HK-2 (cell line): ENCODE measurements around the gene IL1RAPL2.
"Not testable (repeated sequence)": the region's sequence is repeated elsewhere in the genome, so short reads cannot be mapped to it uniquely, and the experiment has no call there.

Experiments used
- DNase-seq: peaks from one replicate; pipeline ENCODE4 v3.0.0-alpha.2; 2018; ENCODE audit not compliant: unreplicated experiment

Gene IL1RAPL2

DNA sequence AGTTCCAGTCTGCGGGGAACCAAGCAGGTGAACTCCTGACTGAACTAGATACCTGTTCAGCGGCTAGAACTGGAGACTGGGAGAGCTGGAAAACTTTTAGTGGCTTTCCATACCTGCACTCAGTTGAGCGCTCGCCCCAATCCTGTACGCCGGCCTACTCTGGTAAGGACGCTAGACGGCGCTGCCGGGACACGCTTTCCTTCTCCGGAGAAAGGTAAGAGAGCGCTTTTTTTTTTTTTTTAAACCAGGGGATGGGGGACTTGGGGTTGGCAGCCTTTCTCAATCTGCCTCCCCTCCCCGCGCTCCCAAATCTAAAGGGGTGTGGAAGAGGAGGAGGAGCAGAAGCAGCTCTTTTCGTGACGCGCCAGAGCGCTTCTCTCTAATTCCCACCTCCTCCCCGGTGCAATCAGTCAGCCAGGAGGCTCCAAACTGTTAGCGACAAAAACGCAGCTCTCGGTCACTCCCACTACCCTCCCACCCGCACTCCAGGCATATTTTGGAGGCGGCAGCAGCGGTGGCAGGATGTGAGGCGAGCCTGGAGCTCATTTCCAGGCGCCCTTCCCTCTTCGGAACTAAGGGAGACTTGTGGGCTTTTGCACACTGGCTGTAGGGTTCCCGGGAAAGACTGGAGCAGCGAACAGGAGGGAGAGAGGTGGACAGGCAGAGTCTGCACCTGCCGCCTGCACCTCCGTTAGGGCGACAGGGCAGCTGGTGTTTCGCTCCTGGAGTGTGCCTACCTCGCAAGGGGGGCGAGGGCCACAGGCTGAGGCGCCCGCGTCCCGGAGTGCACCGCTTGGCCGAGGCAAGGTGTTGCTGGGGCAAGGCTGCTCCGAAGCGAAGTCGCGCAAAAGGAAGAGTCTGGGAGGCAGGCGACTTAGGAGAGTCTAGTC lies at the start of gene IL1RAPL2:
TSS of gene IL1RAPL2 (plus strand) at position 409 of the 890 bp plus-strand sequence.
- peak; percentile 18 for DNase-seq

DNA sequence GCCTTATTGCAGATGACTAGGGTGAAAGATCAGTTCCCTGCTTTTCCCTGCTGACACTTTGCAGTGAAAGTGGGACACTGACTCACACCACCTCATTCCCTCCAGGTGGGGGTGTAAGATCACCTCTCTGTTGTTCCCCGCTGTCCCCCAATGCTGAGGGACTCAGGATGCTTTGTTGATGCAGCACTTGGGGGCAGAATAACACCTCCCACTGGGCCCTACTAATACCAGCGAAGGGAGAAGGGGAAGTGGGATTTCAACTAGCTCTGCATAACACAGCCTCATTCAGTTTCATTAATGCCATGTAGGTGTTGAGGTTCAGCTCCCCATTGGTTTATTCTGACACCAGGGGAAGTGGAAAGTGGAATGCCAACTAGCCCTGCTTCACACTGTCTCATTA lies 43.6 kb upstream of the IL1RAPL2 start:
- DNase-seq, result no peak

DNA sequence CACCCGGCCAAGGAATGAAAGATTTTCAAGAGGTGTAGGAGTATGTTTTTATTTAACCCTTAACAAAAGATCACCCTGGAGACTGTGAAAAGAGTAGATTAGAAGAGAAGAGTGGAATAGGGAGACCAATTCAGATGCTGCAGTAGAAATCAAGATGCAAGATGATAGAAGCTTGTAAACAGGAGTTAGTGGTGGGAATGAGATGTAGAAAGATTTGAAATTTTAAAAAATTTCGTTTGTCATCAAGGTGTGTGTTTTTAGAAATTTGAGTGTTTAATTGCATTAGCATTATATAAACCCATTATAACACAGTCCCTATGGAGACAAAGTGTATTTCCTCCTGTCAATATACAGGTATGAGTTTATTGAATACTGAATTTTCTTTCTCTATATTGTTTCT lies 42.1 kb upstream of the IL1RAPL2 start:
- no peak for DNase-seq

DNA sequence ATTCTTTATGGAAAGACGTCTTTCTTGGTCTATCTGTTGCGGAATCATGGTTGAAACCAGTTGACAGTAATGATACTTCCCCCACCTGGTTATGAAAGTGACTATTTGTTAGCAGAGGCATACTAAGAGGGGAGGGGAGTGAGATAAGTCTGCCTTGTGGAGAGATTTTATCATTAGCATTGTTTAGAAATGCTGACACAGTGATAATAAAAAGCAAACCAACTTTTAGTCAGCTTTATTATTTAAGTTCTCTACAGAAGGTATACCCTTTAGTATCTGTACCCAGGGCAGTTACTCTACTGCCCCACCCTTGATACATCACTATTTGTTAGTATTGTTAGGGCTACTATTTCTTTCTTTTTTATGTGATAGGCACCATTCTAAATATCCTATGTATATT lies 26.9 kb upstream of the IL1RAPL2 start:
- DNase-seq, result no peak

- not testable (repeated sequence) for DNase-seq
These were observed 23.6 kb upstream of the IL1RAPL2 start for GRCh38 chrX:104542447-104542846.

GRCh38 chrX:104564335-104564734 lies 1.7 kb upstream of the IL1RAPL2 start:
- DNase-seq, result no peak

DNA sequence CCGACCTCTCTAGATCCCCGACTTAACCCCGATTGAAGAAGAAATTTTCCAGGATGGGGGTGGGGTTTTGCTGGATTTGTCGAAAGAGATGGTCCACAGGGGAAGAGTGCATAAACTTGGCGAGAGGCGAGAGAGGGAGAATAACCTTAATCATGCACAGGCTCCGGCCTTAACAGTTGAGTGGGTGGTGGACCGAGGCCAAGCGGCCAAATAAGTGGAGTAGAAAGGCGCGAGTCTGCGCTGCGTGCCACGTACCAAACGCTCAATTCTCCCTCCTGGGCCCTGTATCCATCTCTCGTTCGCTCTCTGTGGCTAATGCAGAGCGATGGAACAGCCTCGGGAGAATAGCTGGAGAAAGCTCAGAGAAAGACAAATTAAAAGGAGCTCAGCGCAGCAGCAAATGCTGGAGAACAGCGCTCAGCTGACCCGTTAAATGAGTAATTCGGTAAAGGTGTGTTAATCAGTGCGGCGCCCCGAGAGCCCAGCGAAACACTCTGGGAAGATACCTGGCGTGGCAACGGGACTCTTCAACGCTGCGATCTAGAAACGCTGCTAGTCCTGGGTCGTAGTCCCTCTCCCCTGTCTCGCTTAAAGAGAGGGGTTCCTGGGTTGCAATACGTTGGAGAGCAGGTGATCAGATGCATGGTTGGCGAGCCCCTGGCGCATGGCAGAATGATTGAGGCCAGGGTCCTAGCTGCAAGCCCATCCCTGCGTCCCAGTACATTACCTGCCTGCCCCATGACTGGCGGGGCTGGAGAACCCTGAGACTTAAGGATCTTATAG lies 887 bp upstream of the IL1RAPL2 start:
- DNase-seq, result no peak

DNA sequence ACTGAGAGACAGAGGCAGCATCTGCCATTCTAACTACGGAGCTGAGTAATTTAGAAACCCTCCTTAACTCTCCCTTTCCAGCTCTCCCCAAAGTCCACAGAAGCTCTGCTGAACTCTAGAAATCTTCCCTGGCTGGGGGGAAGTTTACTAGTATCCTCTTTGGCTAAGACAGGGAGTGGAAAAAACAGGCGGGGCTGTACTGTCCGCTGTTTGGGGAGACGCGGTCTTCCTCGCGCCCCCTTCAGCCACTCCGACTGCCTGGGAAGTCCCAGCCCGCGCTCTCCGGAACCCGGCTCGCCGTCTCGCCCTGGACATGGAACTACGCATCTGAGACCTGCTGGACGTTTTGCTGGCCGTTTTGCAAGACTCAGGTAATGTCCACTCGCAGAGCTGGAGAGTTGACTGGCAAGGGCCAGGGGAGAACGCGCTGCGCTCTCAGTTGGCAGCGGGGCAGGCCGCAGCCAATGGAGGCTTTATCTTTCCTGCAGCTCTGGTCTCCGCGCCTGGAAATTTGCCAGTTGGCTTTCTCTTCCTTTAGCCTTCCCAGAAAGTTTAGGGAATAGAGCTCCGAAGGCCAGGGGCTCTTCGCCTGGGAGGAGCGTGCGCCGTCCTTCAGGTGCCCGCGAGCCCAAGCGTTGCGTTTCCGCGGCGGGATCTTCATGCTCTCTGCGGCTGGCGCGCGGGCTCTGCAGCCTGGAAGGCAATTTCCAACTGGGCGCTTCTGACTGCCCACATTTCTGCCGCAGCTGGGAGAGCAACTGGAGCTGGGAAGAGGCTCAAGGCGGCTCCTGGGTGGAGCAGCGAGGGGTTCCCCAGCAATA lies 892 bp downstream of the IL1RAPL2 start:
- DNase-seq, result no peak

GRCh38 chrX:104567506-104567905 lies 1.5 kb downstream of the IL1RAPL2 start:
- DNase-seq, result no peak

DNA sequence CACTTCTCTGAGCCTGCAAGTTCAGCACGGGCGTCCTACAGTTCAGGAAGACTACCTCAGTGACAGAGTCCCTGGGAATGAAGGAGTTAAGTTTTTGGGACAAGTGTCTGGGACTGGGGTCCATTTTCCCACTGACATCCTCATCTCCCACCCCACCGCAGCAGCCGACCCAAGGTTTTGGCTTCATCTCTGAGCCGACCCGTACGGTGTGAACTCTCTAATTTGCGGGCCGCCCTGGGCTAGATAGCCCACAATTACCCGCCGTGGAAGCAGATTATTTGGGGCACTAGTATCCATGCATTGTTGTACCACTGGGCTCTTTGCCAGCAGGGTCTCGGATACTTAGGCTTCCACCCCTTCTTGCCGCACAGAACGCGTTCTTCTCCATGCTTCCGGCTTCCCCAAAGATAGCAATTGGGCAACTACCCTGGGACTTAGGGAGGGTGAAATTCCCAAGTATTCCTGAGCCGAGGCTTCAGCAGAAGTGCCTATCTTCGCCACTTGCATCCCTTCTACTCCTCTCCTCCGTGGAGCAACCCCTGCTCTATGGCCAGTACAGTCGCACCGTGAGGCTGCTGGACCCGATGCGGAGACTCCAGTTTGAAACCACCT lies 2.4 kb downstream of the IL1RAPL2 start:
- no peak for DNase-seq

DNA sequence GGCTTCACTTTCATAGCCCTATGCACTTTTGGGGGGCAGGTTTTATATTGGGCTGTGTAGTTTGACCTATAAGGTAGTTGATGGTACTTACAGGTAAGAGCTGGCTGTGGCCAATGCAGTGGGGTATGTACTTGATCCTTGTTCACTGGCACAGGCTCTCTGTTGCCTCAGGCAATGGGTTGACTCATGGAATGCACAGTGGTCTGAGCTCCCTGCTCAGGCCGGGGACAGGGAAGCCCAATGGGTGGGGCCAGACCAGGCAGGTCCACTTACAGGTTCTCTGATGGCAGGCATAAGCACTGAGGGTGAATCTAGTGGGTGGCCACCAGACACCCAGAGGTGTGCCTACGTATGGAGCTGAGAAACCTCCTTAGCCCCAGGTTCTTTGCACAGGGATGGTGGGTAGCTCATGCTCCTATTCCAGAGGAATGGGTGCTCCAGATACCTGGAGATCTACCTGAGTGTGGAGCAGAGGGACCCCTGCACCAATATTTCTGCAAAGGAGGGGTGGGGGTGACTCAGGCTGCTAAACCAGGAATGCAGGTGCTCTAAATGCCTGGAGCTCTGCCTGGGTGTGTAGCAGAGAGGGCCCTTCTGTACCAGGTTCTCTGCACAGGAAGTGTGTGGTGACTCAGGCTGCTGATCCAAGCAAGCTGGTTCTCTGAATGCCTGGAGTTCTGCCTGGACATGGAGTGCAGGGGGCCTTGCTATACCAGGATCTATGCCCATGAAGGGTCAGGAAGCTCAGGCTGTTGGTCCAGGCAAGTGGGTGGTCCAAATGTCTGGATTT lies 52.3 kb downstream of the IL1RAPL2 start:
- DNase-seq, result no peak

- no peak for DNase-seq
These were observed 55.8 kb downstream of the IL1RAPL2 start for GRCh38 chrX:104621781-104622180.

- no peak for DNase-seq
These were observed 75.2 kb downstream of the IL1RAPL2 start for GRCh38 chrX:104641176-104641575.

DNA sequence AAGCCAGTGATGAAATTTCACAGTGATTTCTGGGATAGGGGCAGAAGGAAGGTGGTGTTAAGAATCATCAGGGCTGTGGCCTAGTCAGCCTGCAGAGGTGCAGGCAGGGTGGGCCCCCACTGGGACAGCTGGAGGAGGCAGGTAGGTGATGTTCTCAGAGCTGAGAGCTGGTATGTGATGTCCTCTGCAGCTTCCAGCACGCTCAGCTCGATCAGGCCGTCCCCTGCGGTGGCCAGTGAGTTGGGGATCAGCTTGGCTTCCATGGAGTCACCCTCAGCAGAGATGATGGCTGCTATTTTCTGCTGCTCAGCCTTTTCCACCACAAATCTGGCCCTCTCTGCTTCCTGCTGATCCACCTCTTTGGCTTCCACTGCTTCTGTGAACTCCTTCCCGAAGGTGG lies 81.1 kb downstream of the IL1RAPL2 start:
- DNase-seq, result no peak

DNA sequence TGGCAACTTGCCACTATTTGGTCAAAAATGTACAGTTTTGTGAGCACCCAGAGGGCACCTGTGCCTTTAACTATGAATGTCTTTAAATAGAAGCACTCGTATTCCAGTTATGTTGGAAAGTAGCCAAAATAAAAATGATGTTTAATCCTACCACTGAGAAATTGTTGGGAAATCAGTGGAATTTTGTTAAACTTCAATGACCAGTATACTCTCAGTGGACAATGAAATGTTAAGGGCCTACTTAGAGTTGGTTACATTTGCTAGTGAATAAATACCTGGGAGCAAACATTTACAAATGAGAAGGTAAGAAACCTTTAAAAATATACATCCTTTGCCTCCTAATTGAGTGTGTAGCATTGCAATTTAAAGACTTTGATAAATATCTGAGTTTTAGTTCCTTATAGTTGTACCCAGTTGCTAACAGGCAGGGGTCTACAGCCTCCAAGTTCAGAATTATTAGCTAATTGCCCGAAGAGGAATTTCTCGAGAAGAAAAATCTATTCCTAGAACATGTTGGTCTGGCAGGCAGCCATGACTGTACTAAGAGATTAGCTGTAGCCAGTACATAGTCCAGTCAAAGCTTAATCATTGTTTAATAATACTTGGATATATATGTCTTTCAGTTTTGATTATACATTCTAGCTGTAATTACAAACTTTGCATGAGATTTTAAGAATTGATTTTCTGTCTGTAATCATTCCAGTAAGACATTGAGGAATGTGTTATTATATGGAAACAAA lies 93.2 kb downstream of the IL1RAPL2 start:
- DNase-seq, result no peak

DNA sequence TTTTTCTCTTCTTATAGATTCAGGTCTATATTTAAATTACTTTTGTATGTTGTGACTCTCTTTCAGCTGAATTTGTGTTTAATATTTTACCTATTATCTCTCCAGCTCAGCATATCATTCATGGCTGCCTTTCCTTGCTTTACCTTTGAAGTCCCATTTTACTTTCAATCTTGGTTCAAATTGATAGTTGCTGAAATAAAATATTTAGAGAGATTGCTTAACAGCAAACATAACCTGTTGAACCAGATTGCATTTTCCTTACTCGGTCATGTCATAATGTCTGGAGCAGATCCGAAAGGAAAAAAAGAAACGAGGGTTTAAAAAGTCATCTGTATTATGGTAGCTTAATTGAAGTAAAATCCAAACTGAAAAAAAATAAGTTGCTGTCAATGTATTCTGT lies 94.1 kb downstream of the IL1RAPL2 start:
- DNase-seq, result no peak

DNA sequence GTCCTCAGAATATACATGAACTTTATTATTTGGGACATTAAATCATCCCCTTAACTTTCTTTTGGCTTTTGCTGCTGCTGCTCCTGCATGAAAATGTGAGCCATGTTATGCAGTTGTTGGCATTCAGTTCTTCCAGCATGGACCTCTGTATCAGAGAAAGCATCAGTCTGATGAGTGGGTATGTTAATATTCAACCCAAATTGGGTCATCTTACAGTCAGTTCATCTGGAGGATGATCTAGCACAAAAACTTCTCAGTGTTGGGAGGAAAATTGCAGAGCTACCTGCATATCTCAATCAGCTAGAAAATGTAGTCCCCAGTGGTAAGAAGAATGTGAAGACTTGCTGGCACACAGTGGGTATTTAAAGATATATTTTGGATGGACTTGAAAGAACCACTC lies 96.7 kb downstream of the IL1RAPL2 start:
- DNase-seq, result no peak

DNA sequence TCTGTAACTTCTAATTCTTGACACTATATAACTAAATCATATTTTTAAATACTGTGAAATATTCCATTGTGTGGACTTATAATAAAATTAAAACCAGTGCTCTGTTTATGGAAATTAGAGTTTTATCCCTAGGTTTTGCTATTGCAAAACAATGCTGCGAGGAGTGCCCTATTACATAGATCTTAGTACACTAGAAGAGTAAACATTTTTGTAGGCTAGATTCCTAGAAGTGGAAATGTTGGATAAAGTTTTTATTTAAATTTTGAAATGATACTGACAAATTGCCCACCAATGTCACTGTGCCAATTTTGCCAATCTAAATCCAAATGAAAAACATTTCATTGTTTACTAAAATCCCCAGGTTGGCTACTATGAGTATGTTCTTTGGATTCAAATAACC lies 99.7 kb downstream of the IL1RAPL2 start:
- DNase-seq, result no peak

DNA sequence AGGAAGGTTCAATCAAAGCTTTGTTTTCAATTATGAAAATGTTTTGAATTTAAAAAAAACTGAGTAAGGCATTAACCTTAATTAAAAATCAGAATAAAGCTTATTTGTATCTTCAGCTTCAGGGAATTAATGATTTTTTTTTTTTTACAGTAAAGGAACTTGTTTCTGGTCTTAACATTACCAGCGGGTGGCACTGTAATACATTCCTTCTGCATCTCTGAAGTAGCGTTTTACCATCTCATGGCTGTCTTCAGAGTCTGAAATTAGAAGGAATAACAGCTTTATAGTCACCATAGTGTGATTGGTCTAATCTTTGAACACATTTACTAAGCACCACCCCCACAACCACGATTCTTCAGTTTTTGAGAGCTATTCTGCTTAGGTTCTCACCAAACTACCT lies 102.6 kb downstream of the IL1RAPL2 start:
- no peak for DNase-seq

- DNase-seq, result no peak
These were observed 103.1 kb downstream of the IL1RAPL2 start for GRCh38 chrX:104669063-104669462.
